GM19025 (cell line): ENCODE results near the gene FYB2.

Experiments used
- ATAC-seq: cut with Tn5 transposase; IDR thresholded peaks from one replicate; pipeline ENCODE4 v1.9.1; 2021; ENCODE audit warnings: mild to moderate bottlenecking, low read depth, moderate library complexity; ENCODE audit not compliant: unreplicated experiment

Gene FYB2

GRCh38 chr1:56726706-56727105, 92.5 kb downstream of the FYB2 start:
- ATAC-seq, result no peak

GRCh38 chr1:56719171-56719570, 100.0 kb downstream of the FYB2 start:
- ATAC-seq, result no peak

DNA sequence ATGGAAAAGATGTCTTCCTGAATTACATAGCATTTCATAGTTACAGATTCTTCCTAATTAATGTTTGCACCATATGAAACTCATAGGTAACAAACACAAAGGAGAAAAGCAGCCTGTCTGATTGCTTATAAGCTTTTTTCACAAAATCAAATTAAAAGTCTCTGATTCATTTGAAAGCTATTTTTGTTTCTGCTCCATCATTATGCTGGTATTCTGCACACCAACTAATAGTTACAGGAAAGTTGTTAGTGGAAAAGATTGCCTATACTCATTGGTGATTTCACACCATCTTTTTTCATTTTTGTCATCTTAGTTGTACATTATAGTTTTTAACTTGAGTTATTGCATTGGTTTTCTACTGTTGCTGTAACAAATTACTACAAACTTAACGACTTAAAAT, 104.0 kb downstream of the FYB2 start:
- no peak for ATAC-seq

DNA sequence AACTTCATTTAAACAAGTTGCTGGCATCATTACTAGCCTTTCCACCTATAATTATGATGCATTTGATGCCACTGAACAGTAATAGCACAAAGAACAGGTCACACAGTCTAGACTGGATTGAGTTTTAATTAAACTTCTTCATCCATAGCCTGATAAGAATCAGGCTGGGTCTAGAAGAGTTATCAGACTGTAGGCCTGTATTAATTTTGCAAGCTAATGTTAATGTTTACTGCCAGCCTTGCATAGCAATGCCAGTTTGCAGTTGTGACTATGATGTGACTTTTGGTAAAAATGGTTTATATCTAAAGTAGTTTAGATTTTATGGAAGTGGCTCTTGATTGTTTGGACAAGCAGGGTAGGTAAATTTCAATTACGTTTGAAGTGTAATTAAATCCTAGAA, 106.1 kb downstream of the FYB2 start:
- no peak for ATAC-seq

DNA sequence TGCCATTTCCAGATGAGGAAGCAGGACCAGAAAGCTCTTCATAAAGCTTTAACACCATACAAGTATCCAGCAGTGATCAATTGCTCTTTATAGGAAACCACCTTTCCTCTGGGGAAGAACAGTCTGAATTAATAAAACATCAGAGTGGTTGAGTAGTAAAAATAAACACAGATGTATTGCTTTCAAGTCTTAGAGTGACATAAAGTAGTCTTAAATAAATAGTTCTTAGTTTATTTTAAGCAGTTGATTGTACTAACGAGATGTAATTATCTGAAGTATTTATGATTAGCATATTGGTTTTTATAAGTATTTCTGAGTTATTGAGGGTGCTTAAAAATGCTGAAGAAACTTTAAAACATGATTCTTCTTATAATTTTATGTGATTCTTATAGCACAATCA, 107.1 kb downstream of the FYB2 start:
- ATAC-seq, result no peak

GRCh38 chr1:56710646-56711045, 108.6 kb downstream of the FYB2 start:
- no peak for ATAC-seq

DNA sequence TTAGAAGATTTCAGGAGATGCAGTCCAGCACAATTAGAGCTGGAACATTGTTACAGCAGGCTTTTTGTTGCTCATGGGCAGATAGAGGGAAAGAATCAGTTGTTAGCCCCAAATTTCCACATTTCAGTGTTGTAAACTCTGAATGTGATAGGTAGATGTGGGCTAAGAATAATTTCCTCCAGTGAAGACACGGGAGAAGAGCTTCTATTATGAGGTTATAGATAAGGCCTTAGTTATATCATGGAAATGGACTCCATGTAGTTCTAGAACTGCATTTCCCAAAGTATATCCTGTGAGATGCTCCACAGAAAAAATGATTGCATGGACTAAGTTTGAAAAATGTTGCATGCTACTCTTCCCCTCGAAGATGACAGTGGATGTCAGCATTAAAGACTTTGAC, 109.2 kb downstream of the FYB2 start:
- ATAC-seq, result no peak

GRCh38 chr1:56709269-56709880, 109.8 kb downstream of the FYB2 start:
- ATAC-seq, result no peak

GRCh38 chr1:56707379-56707778, 111.8 kb downstream of the FYB2 start:
- ATAC-seq, result no peak

- no peak for ATAC-seq
Observed at GRCh38 chr1:56703747-56704146, 115.5 kb downstream of the FYB2 start.

- no peak for ATAC-seq
Observed at GRCh38 chr1:56696663-56697062, 122.5 kb downstream of the FYB2 start.

DNA sequence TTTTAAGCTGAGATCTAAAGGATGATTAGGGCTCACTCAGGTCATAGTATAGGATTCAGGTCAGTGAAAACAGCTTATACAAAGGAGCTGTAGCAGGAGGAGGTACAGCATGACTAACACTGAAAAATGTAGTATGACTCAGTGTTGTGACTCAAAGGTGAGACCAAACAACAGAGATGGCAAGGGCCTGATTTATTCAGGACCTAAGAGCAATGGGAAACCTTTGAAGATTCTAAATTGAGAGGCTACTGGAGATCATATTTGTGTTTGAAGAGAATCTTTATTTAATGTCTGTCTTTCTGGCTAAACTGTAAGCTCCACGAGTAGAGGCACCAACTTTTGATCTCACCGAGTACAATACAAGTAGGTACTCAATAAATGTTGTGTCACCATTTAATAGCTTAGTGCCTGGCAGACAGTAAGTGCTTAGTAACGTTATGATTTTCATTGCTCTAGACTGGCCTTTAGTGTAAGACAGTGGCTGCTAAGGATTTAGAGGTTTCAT, 130.6 kb downstream of the FYB2 start:
- ATAC-seq, result peak; percentile 51

- ATAC-seq, result no peak
Observed at GRCh38 chr1:56686169-56686568, 133.0 kb downstream of the FYB2 start.

DNA sequence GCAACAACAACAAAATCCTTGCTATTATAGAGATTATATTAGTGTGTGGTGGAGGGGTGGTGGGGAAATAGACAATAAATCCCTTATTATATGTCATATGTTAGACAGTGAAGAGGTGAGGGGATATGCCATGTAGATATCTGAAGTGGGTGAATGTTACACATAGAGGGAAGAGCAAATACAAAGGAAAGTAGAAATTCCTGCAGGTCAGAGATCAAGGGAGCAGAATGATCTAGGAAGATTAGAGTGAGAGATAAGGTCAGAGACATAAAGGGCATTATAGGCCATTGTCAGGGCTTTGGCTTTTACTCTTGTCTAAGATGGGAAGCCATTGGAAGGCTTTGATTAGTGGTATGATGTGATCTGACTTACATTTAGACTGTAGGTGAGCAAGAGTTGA, 135.6 kb downstream of the FYB2 start:
- ATAC-seq, result no peak

DNA sequence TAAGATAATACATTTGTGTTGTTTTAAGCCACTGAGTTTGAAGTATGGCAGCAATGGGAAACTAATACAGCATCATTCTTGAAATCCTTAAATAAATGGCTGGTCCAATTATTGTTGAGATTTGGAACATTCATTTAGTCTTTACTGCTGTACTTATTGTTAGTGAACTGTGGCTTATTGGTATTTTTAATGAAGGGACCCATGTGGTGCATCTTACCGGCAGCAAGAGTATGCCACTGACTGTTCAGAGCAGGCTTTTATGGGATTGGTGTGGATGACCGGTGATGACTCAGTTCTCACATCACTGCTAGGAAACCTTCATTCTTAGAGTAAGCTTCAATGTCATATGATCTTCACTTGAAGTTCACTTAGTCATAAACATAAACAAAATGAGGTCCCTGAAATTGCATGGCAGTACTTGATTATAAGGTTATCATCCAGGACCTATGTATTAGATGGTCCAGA, 142.6 kb downstream of the FYB2 start:
- no peak for ATAC-seq

DNA sequence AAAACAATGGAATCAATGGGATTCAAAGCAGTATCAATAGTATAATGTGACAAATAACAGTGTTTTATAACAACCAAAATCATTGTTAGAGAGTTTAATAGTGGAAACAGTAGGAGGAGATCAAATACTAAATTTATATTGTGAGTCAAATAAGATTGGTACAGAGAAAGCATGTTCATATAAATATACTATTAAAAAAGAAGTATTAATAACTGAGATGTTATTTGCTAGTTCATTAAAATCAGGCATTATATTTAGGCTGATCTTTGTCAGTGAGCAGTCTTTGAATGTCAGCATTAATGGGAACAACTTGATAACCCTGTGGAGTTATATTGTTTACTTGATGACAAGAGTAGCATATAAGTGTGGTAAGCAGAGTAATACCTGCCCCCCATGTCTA, 143.4 kb downstream of the FYB2 start:
- no peak for ATAC-seq

DNA sequence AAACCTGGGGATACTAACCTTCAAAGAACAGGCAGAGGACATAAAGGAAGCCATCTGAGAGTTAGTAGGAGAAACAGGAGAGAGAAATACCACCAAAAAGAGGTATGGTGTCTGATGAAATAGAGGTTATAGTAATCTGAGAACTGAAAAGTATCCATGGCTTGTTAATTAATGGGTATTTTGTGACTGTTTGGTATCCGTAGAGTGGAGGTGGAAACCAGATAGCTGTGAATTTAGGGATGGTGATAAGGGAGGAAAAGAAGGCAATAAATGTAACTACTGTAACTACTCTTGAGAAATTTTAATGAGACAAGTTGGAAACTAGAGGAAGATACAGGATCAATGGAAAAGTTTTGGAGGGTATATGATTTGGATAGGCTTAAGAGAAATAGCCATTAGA, 146.6 kb downstream of the FYB2 start:
- no peak for ATAC-seq

GRCh38 chr1:56671542-56671941, 147.7 kb downstream of the FYB2 start:
- no peak for ATAC-seq

- no peak for ATAC-seq
Observed at GRCh38 chr1:56671085-56671484, 148.1 kb downstream of the FYB2 start.

DNA sequence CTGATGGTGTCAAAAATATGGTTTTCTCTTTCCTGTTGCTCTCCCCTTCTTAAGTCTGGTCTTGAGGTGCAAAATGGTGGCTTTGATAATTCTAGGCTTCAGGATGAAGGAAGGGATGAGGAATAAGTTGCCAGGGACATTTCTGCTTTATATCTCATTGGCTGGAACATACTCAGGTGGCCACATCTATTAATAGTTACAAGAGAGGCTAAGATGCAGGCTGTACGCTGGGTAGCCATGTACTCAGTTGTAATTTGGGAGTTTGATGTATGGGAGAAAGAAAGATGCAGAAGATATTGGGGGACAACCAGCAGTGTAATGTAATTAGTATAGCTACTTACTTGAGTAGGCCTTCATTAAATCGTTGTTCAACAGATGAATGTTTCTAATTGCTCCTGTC, 148.9 kb downstream of the FYB2 start:
- no peak for ATAC-seq
